Cardiac ventricle fibroblast (primary cell): ENCODE results near the gene SNX1. TPM values are rescaled to one million over a fixed set of nuclear protein-coding genes. Genes with fewer than 3 reads are reported as not detected.

Experiments used
- total RNA-seq: library from RNA; depleted of rRNA; stranded (reverse); fragments of >200 nt; gene quantifications from 2 replicates; pipeline ENCODE4 v1.2.3, GENCODE V29; 2015

Gene SNX1
- 67.2 and 68.2 TPM in 2 replicates for total RNA-seq

GRCh38 chr15:64095795-64096667 is at the start of gene SNX1:
SNX1 (plus strand) TSS chr15:64095982; CDS start chr15:64096014, 32 bp downstream.

GRCh38 chr15:64046421-64047153 is 49.2 kb upstream of the SNX1 start, which contains the start of gene DAPK2:
DAPK2 (minus strand) TSS chr15:64046485; CDS start chr15:64040261, 6,224 bp downstream.

GRCh38 chr15:64093627-64094417 is 2.0 kb upstream of the SNX1 start, which contains the start of gene CIAO2A:
CIAO2A (minus strand) TSS chr15:64093838; CDS start chr15:64093768, 70 bp downstream.

GRCh38 chr15:64151727-64152506 is 56.1 kb downstream of the SNX1 start, which contains the start of gene SNX22:
SNX22 (plus strand) TSS chr15:64151731; CDS start chr15:64151776, 45 bp downstream.

GRCh38 chr15:64162869-64163658 is 67.3 kb downstream of the SNX1 start, which contains the start of gene PPIB:
PPIB (minus strand) TSS chr15:64163022; CDS start chr15:64162986, 36 bp downstream.

Other genes starting within 250 kb of the SNX1 start
- gene DAPK2, start 49.5 kb upstream of the SNX1 start, total RNA-seq: 6.4 and 6.9 TPM in 2 replicates
- gene CIAO2A, start 2.1 kb upstream of the SNX1 start, total RNA-seq: 50.0 and 57.8 TPM in 2 replicates
- 0.06 TPM in 1 of 2 replicates, not detected in the other for gene SNX22, start 55.7 kb downstream of the SNX1 start, total RNA-seq
- 1,100 and 1,268 TPM in 2 replicates for gene PPIB, start 67.0 kb downstream of the SNX1 start, total RNA-seq